ENCODE data around the gene SGSM2.

DNA sequence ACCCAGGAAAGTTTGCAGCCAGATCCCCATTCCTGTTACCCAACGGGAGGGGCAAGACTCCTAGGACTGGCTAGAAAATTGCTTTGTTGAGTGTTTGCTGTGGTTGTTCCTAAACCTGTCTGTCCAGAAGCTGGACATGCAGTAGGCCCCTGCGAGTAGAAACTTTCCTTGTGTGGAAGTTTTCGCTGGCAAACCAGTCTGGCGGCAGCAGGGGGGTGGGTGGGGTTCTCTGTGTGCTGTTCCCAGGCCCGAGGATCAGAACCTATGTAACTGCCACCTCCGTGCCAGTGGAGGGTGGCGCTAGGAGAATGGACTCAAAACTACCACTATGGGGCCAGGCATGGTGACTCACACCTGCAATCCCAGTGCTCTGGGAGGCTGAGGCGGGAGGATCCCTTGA is 9.2 kb downstream of the SGSM2 start:
- TF ChIP-seq, protein P1, sequence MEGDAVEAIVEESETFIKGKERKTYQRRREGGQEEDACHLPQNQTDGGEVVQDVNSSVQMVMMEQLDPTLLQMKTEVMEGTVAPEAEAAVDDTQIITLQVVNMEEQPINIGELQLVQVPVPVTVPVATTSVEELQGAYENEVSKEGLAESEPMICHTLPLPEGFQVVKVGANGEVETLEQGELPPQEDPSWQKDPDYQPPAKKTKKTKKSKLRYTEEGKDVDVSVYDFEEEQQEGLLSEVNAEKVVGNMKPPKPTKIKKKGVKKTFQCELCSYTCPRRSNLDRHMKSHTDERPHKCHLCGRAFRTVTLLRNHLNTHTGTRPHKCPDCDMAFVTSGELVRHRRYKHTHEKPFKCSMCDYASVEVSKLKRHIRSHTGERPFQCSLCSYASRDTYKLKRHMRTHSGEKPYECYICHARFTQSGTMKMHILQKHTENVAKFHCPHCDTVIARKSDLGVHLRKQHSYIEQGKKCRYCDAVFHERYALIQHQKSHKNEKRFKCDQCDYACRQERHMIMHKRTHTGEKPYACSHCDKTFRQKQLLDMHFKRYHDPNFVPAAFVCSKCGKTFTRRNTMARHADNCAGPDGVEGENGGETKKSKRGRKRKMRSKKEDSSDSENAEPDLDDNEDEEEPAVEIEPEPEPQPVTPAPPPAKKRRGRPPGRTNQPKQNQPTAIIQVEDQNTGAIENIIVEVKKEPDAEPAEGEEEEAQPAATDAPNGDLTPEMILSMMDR (IDR thresholded peaks at IDR 0.05) = no peak
- TF ChIP-seq POLR2A (IDR thresholded peaks at IDR 0.05) = no peak

Data from lower leg skin (tissue), 3 donors.